GM12878 (cell line): ENCODE measurements around the gene FITM1. TPM values are rescaled to one million over a fixed set of nuclear protein-coding genes. Genes with fewer than 3 reads are reported as not detected.

ENCODE experiments used
- ATAC-seq: fragments of 200-7000 bp; cut with Tn5 transposase; 3 replicates; pipeline ENCODE4 v1.9.1; 2020; ENCODE audit warnings: mild to moderate bottlenecking, moderate library complexity
- BruUV-seq: library from RNA; stranded (reverse); fragments of 400-500 nt; replicated peaks from 2 replicates; lab custom pipeline; 2021; lab: Mats Ljungman, UMichigan
- CTCF ChIA-PET: fragments of 300-600 bp; sonication (Branson Sonifier 250); formaldehyde crosslinking; extraction: SDS; loops from one replicate; lab custom pipeline; 2021; ENCODE audit warnings: inconsistent platforms; lab: Yijun Ruan, JAX
- POLR2A ChIA-PET: fragments of 350-600 bp; formaldehyde crosslinking; extraction: SDS; loops from one replicate; lab custom pipeline; 2021; ENCODE audit warnings: inconsistent platforms; lab: Charles Lee
- RAD21 ChIA-PET: fragments of 300-600 bp; sonication (Branson Sonifier 250); formaldehyde crosslinking; loops from one replicate; lab custom pipeline; 2023; ENCODE audit warnings: antibody characterized with exemption; ENCODE audit not compliant: unreplicated experiment; lab: Charles Lee
- SMC1A ChIA-PET: fragments of 300-600 bp; sonication (Branson Sonifier 250); formaldehyde crosslinking; loops from one replicate; lab custom pipeline; 2023; ENCODE audit not compliant: unreplicated experiment, uncharacterized antibody; lab: Charles Lee
- DNase-seq: peaks from one replicate; pipeline ENCODE4 v3.0.0-alpha.2; 2011; ENCODE audit warnings: low read depth, low spot score
- FAIRE-seq: peaks from 3 replicates; lab custom pipeline; 2011; peaks lifted over from hg19 to GRCh38; lab: Jason Lieb, UNC
- H2AFZ ChIP-seq: 2 replicates; pipeline ENCODE4 v1.6.0; 2011; ENCODE audit warnings: low read depth, low read length, control low read depth; ENCODE audit not compliant: control insufficient read depth
- H3K27ac ChIP-seq: 2 replicates; pipeline ENCODE4 v1.5.1; 2011; ENCODE audit warnings: control low read depth; ENCODE audit not compliant: control insufficient read depth, insufficient read depth
- H3K27me3 ChIP-seq, 2 experiments: replicated peaks in 1 of 2; 2 replicates each; pipeline versions ENCODE4 v1.6.0 to v1.6.1; 2011; ENCODE audit warnings: low read length in 1 of 2; ENCODE audit not compliant: control insufficient read depth in 2 of 2, insufficient read depth in 2 of 2
- H3K36me3 ChIP-seq, 2 experiments: 2 replicates each; pipeline ENCODE4 v1.5.1; 2011; ENCODE audit warnings: low read length in 1 of 2; ENCODE audit not compliant: control insufficient read depth in 2 of 2, insufficient read depth in 2 of 2
- H3K4me1 ChIP-seq: 2 replicates; pipeline ENCODE4 v1.6.1; 2011; ENCODE audit warnings: mild to moderate bottlenecking, low read length, moderate library complexity, mixed read lengths; ENCODE audit not compliant: control insufficient read depth, insufficient read depth
- H3K4me2 ChIP-seq: 2 replicates; pipeline ENCODE4 v1.6.0; 2011; ENCODE audit warnings: control low read depth; ENCODE audit not compliant: control insufficient read depth, insufficient read depth
- H3K4me3 ChIP-seq: fragments of 200-600 bp; sonication (generic); 2 replicates; pipeline ENCODE4 v1.5.1; 2016
- H3K79me2 ChIP-seq: 2 replicates; pipeline ENCODE4 v1.6.0; 2011; ENCODE audit warnings: low read length; ENCODE audit not compliant: control insufficient read depth, insufficient read depth
- H3K9ac ChIP-seq: 2 replicates; pipeline ENCODE4 v1.8.0; 2011; ENCODE audit warnings: low read length, control low read depth, mixed read lengths; ENCODE audit not compliant: control insufficient read depth, insufficient read depth
- H3K9me3 ChIP-seq: replicated peaks from 3 replicates; pipeline ENCODE4 v1.5.1; 2011; ENCODE audit warnings: mild to moderate bottlenecking, low read length; ENCODE audit not compliant: control insufficient read depth, insufficient read depth
- H4K20me1 ChIP-seq: 2 replicates; pipeline ENCODE4 v1.6.0; 2011; ENCODE audit not compliant: control insufficient read depth, insufficient read depth
- E4F1 ChIP-seq: fragments of 450-650 bp; IDR thresholded peaks from 2 replicates; pipeline ENCODE4 v1.6.1; 2018; ENCODE audit warnings: borderline replicate concordance, mild to moderate bottlenecking; ENCODE audit not compliant: partially characterized antibody
- EED ChIP-seq: sonication (generic); IDR thresholded peaks from 2 replicates; pipeline ENCODE4 v1.6.1; 2016; ENCODE audit warnings: antibody characterized with exemption, low read depth
- ELK1 ChIP-seq: IDR thresholded peaks from 2 replicates; pipeline ENCODE4 v1.6.1; 2012; ENCODE audit warnings: low read depth, low read length, improper control_type of control experiment
- MEF2B ChIP-seq: fragments of 450-650 bp; IDR thresholded peaks from 2 replicates; pipeline ENCODE4 v1.6.1; 2018; ENCODE audit warnings: mild to moderate bottlenecking, moderate library complexity; ENCODE audit not compliant: partially characterized antibody, poor library complexity, severe bottlenecking
- MXI1 ChIP-seq: fragments of 150-350 bp; IDR thresholded peaks from 2 replicates; pipeline ENCODE4 v1.6.1; 2011; ENCODE audit warnings: low read depth, mild to moderate bottlenecking, inconsistent platforms, low read length, improper control_type of control experiment
- POLR2A ChIP-seq: IDR thresholded peaks from 2 replicates; pipeline ENCODE4 v1.6.1; 2011; ENCODE audit warnings: low read depth, mild to moderate bottlenecking, low read length
- POLR2AphosphoS5 ChIP-seq: IDR thresholded peaks from 2 replicates; pipeline ENCODE4 v1.6.1; 2011; ENCODE audit warnings: mild to moderate bottlenecking, low read length, inconsistent platforms
- SMAD5 ChIP-seq: IDR thresholded peaks from 2 replicates; pipeline ENCODE4 v1.6.1; 2016; ENCODE audit warnings: antibody characterized with exemption, low read depth
- SUZ12 ChIP-seq: fragments of 200-600 bp; sonication (generic); IDR thresholded peaks from one replicate; pipeline ENCODE4 v1.6.1; 2018; ENCODE audit warnings: antibody characterized with exemption, mild to moderate bottlenecking; ENCODE audit not compliant: unreplicated experiment
- ZBTB33 ChIP-seq: fragments of 450-650 bp; IDR thresholded peaks from 2 replicates; pipeline ENCODE4 v1.6.1; 2017; ENCODE audit warnings: mild to moderate bottlenecking
- WGBS: methylation state at CpG from one replicate; pipeline ENCODE4 v1.1.6; 2016; ENCODE audit warnings: low lambda C conversion rate; ENCODE audit not compliant: insufficient replicate concordance, insufficient coverage; ENCODE audit errors: missing lambda C conversion rate; 5-methylcytosine and 5-hydroxymethylcytosine counted together
- in situ Hi-C: fragments of 300-500 bp; cut with MboI; formaldehyde crosslinking; loops from 9 replicates; pipeline ENCODE4 v1.14.3; 2018; ENCODE audit warnings: mixed read lengths
- intact Hi-C: fragments of 100-400 bp; cut with micrococcal nuclease; formaldehyde crosslinking; loops from one replicate; pipeline ENCODE4 v1.14.2; 2022; ENCODE audit not compliant: unreplicated experiment
- polyA plus RNA-seq, 11 experiments: library from polyadenylated mRNA; depleted of rRNA in 4 of 11; unstranded in 6 of 11; stranded (reverse) in 5 of 11; fragments of >200 nt; fragmentation: Nextera tagmentation in 4 of 11; fragmentation: Illumina TruSeq in 1 of 11; extraction: Ambion mirVana in 4 of 11; extraction: Trizol in 1 of 11; gene quantifications; 1 replicate in 1 of 11; 2 replicates in 10 of 11; pipeline versions ENCODE4 v1.2.1 to v1.2.3, GENCODE V29; 2011 to 2016; ENCODE audit warnings: inconsistent platforms in 2 of 11, missing spikeins in 2 of 11, low read depth in 1 of 11
- total RNA-seq, 4 experiments: library from RNA; depleted of rRNA in 3 of 4; stranded (reverse); fragments of >200 nt in 3 of 4; fragmentation: Illumina TruSeq in 1 of 4; extraction: Trizol in 1 of 4; gene quantifications; 2 replicates each; pipeline versions ENCODE4 v1.2.1 to v1.2.3, GENCODE V29; 2013 to 2021

The FITM1 gene
- total and polyA plus RNA-seq, 10 of the 15 experiments (the other 5 are each of a cell fraction or from before 2014, with no cell fraction given), result 0.11 to 1.9 (median 0.45) TPM; not detected in 2

- ATAC-seq (no peak), DNase-seq (no peak), FAIRE-seq (no peak)
- Histone ChIP-seq H3K4me2 (peak overlapping the region; percentile 7; the same call in 1 of the 2 replicates), H3K27me3 (no peaks in the 10 kb centered on the region), H3K9me3 (no peaks in the 10 kb centered on the region), H3K9ac (no peak overlapping the region), H2AFZ (no peak overlapping the region), H3K36me3 (peaks cover 30 to 49% of the 10 kb centered on the region in 2 experiments), H3K4me1 (peaks cover 29% of the 10 kb centered on the region), H3K79me2 (peaks cover 43% of the 10 kb centered on the region), H4K20me1 (no peaks in the 10 kb centered on the region), H3K4me3 (no peak overlapping the region), H3K27ac (no peak overlapping the region)
- POLR2A ChIA-PET, result interaction anchor here (1.0 kb wide), 1 partner anchor 30 kb away, joined by 3 read pairs; no protein-coding TSS in a partner anchor
- WGBS, result 96% methylated on average over 4 of the region's 5 CpGs
- RAD21 ChIA-PET, result no interaction called here
- no TSS peak for BruUV-seq
- intact Hi-C loops (no loop called here), in situ Hi-C loops (no loop called here)
- CTCF ChIA-PET, result no interaction called here
- SMC1A ChIA-PET, result no interaction called here
- no peak for TF ChIP-seq ELK1
- peak; percentile 61 for TF ChIP-seq POLR2AphosphoS5
These were observed 35.3 kb downstream of the FITM1 start for GRCh38 chr14:24165785-24166184.

GRCh38 chr14:24167469-24168114 lies 37.1 kb downstream of the FITM1 start:
- CTCF ChIA-PET, result no interaction called here
- Histone ChIP-seq H3K27ac (no peak overlapping the region), H4K20me1 (no peaks in the 10 kb centered on the region), H3K4me2 (no peak overlapping the region), H3K4me3 (no peak overlapping the region), H3K27me3 (no peaks in the 10 kb centered on the region), H2AFZ (no peak overlapping the region), H3K79me2 (peaks cover 31% of the 10 kb centered on the region), H3K9ac (no peak overlapping the region), H3K9me3 (no peaks in the 10 kb centered on the region), H3K4me1 (peaks cover 28% of the 10 kb centered on the region), H3K36me3 (peaks cover 30 to 49% of the 10 kb centered on the region in 2 experiments)
- TF ChIP-seq POLR2A (peak; percentile 76), SMAD5 (peak; percentile 80), ZBTB33 (no peak), MEF2B (no peak), E4F1 (no peak), EED (no peak), SUZ12 (no peak), MXI1 (no peak), POLR2AphosphoS5 (peak; percentile 77)
- no peak for DNase-seq
- WGBS, result 98% methylated on average over 3 of the region's 3 CpGs
- SMC1A ChIA-PET, result no interaction called here
- POLR2A ChIA-PET, result interaction anchor here (1.1 kb wide), 1 partner anchor 28 kb away, joined by 3 read pairs; the partner anchor contains the start of gene TM9SF1
- in situ Hi-C loops (no loop called here), intact Hi-C loops (no loop called here)
- RAD21 ChIA-PET, result no interaction called here
- FAIRE-seq, result no peak
- BruUV-seq, result no TSS peak
- no peak for ATAC-seq
